Measurements from ENCODE around the gene DEFB112.

The DEFB112 gene

GRCh38 chr6:50003139-50003538 is 46.6 kb downstream of the DEFB112 start:
- H3K4me3 ChIP-seq (ENCODE audit: low read depth, low read length): no peak overlapping the region
- TF ChIP-seq CTCF (IDR thresholded peaks at IDR 0.05; ENCODE audit: borderline replicate concordance, insufficient read depth, low read depth, low read length): no peak

GRCh38 chr6:49995278-49995677 is 54.5 kb downstream of the DEFB112 start:
- TF ChIP-seq CTCF (IDR thresholded peaks at IDR 0.05; ENCODE audit: borderline replicate concordance, insufficient read depth, low read depth, low read length): no peak
- H3K4me3 ChIP-seq (ENCODE audit: low read depth, low read length): no peak overlapping the region

Measured in GM12875 (cell line).